RWPE2 (cell line): ENCODE data around the gene THY1.

Source experiments
- ATAC-seq: fragments of 200-7000 bp; cut with Tn5 transposase; 3 replicates; pipeline ENCODE4 v1.9.1; 2021; ENCODE audit warnings: low read depth
- DNase-seq: peaks from one replicate; pipeline ENCODE4 v3.0.0-alpha.2; 2020; ENCODE audit warnings: low spot score
- H3K27ac ChIP-seq: fragments of 450-650 bp; 2 replicates; pipeline ENCODE4 v1.5.1; 2017; ENCODE audit warnings: mild to moderate bottlenecking; ENCODE audit not compliant: poor library complexity, severe bottlenecking
- H3K27me3 ChIP-seq: fragments of 250-450 bp; sonication (Bioruptor Pico); 2 replicates; pipeline ENCODE4 v1.5.1; 2021; ENCODE audit warnings: mild to moderate bottlenecking, moderate library complexity; ENCODE audit not compliant: insufficient read depth, poor library complexity, severe bottlenecking
- H3K36me3 ChIP-seq: fragments of 250-450 bp; sonication (Bioruptor Pico); 2 replicates; pipeline ENCODE4 v1.5.1; 2020; ENCODE audit warnings: low read depth, mild to moderate bottlenecking, moderate library complexity
- H3K4me1 ChIP-seq: fragments of 250-450 bp; sonication (Bioruptor Pico); 2 replicates; pipeline ENCODE4 v1.5.1; 2021; ENCODE audit warnings: mild to moderate bottlenecking, moderate library complexity; ENCODE audit not compliant: insufficient read depth, poor library complexity, severe bottlenecking
- H3K4me3 ChIP-seq: fragments of 250-450 bp; sonication (Bioruptor Pico); 2 replicates; pipeline ENCODE4 v1.5.1; 2021; ENCODE audit warnings: mild to moderate bottlenecking, moderate library complexity; ENCODE audit not compliant: severe bottlenecking
- H3K9me3 ChIP-seq: fragments of 250-450 bp; sonication (Bioruptor Pico); 2 replicates; pipeline ENCODE4 v1.5.1; 2021; ENCODE audit warnings: mild to moderate bottlenecking, moderate library complexity; ENCODE audit not compliant: severe bottlenecking
- CTCF ChIP-seq: fragments of 450-650 bp; IDR thresholded peaks from one replicate; pipeline ENCODE4 v1.5.1; 2017; ENCODE audit warnings: mild to moderate bottlenecking, moderate library complexity; ENCODE audit not compliant: poor library complexity, severe bottlenecking

Gene THY1

GRCh38 chr11:119416606-119417580, 6.1 kb downstream of the THY1 start:
- Histone ChIP-seq H3K4me3 (no peak overlapping the region), H3K9me3 (no peaks in the 10 kb centered on the region), H3K36me3 (no peaks in the 10 kb centered on the region), H3K4me1 (no peaks in the 10 kb centered on the region), H3K27me3 (peaks cover 13% of the 10 kb centered on the region), H3K27ac (peak overlapping the region; percentile 7)
- DNase-seq (no peak), ATAC-seq (no peak)
- no peak for TF ChIP-seq CTCF

- H3K9me3 ChIP-seq, result no peaks in the 10 kb centered on the region
- H3K27me3 ChIP-seq, result peaks cover 3% of the 10 kb centered on the region
- TF ChIP-seq CTCF, result no peak
- DNase-seq (no peak), ATAC-seq (no peak)
- H3K4me1 ChIP-seq, result no peaks in the 10 kb centered on the region
- no peaks in the 10 kb centered on the region for H3K36me3 ChIP-seq
- H3K27ac ChIP-seq, result no peak overlapping the region
- no peak overlapping the region for H3K4me3 ChIP-seq
Observed at GRCh38 chr11:119415966-119416365, 7.0 kb downstream of the THY1 start.

GRCh38 chr11:119415517-119415916, 7.5 kb downstream of the THY1 start:
- Histone ChIP-seq H3K36me3 (no peaks in the 10 kb centered on the region), H3K27ac (no peak overlapping the region), H3K27me3 (no peaks in the 10 kb centered on the region), H3K9me3 (no peaks in the 10 kb centered on the region), H3K4me1 (no peaks in the 10 kb centered on the region), H3K4me3 (no peak overlapping the region)
- TF ChIP-seq CTCF, result no peak
- ATAC-seq (no peak), DNase-seq (no peak)

DNA sequence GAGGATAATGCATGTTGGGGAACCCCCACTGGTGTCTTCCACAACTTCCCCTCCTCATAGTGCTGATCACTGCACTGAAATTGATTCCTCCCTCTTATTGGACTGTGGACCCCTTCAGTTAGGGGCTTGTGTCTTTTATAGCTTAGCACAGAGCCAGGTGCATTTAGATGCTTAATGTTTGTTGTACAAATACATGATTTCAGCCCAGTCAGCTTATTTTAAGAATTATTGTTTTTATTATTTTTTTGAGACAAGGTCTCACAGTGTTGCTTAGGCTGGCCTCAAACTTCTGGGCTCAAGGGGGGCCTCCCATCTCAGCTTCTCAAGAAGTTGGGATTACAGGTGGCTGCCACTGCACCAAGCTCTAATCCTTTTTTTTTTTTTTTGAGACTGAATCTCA, 8.2 kb downstream of the THY1 start:
- Histone ChIP-seq H3K9me3 (no peaks in the 10 kb centered on the region), H3K27me3 (no peaks in the 10 kb centered on the region), H3K36me3 (no peaks in the 10 kb centered on the region), H3K4me3 (no peak overlapping the region), H3K4me1 (no peaks in the 10 kb centered on the region), H3K27ac (no peak overlapping the region)
- ATAC-seq (no peak), DNase-seq (no peak)
- TF ChIP-seq CTCF, result no peak

DNA sequence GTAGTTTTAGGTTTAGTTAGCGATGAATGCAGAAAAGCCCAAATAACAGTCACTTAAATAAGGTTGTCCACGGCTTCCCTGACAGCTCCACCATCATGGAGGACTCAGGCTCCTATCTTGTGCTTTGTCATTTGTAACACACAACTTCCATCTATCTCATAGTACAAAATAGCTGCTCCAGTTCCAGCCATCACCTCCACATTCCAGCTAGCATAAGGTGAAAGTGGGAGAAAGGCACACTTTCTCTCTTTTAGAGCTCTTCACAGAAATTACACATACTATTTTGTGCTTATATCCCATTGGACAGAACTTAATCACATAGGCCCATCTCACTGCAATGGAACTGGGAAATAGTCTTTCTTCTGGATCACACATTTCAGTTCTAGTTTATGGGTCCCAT, 8.7 kb downstream of the THY1 start:
- Histone ChIP-seq H3K27ac (no peak overlapping the region), H3K9me3 (no peaks in the 10 kb centered on the region), H3K4me1 (no peaks in the 10 kb centered on the region), H3K27me3 (no peaks in the 10 kb centered on the region), H3K36me3 (no peaks in the 10 kb centered on the region), H3K4me3 (no peak overlapping the region)
- TF ChIP-seq CTCF, result no peak
- ATAC-seq (no peak), DNase-seq (no peak)
